SKM-1 treated with dmso at 0.1 percent for 144 hours (cell line): ENCODE measurements around the gene NUDT5.
"Not testable (repeated sequence)": the region's sequence is repeated elsewhere in the genome, so short reads cannot be mapped to it uniquely, and the experiment has no call there.

Experiments used
- DNase-seq: peaks from one replicate; lab custom pipeline; 2025; ENCODE audit not compliant: unreplicated experiment; lab: John Stamatoyannopoulos, UW

NUDT5 gene

DNA sequence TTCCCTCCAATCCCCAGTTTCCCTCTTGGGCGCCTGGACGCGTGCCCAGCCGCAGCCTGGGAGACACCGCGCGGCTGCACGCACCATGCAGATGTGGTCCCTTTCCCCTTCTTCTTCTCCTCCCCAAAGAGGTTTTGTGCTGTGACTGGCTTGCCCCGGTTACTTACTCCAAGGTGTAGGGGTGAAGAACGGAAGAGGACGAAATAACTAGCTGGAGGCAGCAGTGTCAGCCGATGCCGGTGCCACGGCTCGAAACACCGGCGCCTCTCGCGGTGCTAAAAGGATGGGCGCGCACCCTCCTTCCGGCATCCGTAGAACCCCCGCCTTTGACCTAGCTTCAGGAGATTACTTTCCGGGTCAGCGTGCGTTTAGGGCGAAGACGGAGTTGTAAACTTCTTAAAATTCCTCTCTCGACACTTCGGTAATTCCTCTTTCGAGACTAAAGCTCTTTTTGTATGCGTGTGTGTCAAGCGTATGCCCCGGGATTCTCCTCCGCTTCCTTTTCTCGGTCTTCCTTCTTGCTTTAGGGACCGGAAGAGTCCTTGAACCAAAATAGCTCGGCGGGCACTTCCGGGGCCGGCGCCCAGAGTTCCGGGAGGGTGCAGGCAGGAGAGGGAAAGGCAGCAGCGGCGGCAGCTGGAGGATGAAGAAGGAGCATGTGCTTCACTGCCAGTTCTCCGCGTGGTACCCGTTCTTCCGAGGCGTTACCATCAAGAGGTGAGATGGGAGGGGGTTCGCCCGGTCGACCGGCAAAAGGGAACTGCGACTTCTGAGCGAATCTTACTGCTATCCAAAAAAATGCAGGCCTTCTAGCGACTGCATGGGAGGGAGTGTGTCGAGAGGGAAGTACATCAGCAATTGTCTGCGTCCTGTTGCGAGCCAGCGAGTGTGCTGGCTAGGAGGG, at the start of gene NUDT5, which contains the start of gene CDC123:
Gene NUDT5, minus strand, starts transcription at position 289 of the 904 bp plus-strand sequence. CDS start 9,600 bp downstream, outside the sequence.
Gene CDC123, plus strand, starts transcription at position 586 of the 904 bp plus-strand sequence. Its CDS starts 58 bp downstream, at position 644.
- DNase-seq = peak; percentile 71

DNA sequence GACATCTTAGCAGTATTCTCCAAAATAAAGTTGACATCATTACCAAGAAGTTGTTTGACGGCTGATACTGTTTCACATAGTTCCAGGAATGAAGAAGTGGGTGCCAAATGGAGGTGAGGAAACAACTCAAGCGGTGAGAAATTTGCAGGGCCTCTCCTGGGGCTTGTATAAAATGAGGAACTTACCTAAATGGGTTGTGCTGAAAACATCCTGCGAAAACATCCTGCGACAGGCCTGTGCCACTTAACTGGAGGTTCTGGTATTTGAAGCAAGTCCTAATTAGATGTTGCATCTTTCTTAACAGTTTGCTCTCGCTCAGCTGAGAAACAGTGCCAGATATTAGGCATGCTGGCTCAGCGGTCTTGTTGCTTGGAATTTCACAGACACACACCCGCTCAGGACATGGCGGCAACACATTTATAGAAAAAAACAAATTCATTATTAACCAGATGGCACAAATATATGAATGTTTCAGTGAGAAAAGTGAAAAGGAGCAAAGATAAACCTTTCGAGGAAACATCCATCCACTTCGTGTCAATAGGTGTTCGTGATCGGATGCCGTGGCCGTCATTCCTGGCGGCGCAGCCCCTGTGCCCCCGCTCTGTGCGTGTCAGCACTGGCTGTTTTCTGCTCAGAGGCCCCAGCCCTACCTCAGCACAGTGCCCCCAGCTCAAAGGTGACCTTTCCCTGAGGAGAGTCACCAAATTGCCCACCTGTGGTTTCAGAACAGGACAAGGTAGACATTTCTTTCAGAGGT, 48.4 kb upstream of the NUDT5 start:
- DNase-seq = peak; percentile 81

- DNase-seq = no peak
These were observed 46.3 kb upstream of the NUDT5 start for GRCh38 chr10:12241810-12242529.

DNA sequence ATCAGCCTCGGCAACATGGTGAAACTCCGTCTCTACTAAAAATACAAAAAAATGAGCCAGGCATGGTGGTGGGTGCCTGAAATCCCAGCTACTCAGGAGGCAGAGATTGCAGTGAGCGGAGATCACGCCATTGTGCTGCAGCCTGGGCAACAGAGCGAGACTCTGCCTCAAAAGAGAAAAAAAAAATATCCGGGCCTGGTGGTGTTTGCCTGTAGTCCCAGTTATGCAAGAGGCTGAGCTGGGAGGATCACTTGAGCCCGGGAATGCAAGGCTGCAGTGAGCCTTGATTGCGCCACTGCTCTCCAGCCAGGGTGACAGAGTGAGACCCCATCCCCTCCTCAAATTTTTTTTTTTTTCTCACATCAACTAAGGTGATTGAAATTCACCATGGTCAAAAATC, 43.1 kb upstream of the NUDT5 start:
- DNase-seq = no peak

DNA sequence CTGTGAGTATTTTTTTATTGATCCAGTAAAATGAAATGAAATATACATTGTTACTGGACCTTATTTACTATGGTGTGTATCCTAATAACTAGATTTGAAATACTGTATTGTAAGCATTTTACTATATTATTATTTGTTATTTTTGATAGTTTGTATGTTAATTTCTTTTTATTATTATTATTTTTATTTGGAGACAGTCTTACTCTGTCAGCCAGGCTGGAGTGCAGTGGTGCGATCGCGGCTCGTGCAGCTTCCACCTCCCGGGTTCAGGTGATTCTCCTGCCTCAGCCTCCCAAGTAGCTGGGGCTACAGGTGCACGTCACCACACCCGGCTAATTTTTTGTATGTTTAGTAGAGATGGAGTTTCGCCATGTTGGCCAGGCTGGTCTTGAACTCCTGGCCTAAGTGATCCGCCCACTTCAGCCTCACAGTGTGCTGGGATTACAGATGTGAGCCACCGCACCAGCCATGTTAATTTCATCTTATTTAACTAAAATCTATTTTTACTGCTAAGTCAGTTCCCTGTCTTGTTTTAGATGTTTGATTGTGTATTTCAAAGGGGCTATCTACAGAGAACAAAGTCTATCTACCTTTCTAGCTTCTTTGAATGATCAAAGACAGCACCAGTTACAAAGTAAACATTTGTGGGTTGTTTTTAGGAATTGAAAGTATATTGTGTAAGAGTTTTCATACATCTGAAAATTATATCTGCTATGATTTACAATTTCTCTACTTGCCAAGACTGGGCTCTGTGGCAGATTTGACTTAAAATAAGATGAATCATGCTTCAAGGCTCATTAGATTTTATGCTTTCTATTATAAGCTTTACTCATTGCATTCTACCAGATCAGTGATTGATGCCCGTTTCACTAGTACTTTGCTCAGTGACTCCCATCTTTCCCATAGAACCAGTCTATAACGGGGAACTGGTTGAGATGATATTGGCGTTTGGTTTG, 41.9 kb upstream of the NUDT5 start:
- no peak for DNase-seq

GRCh38 chr10:12235796-12236195, 40.1 kb upstream of the NUDT5 start:
- DNase-seq = no peak

DNA sequence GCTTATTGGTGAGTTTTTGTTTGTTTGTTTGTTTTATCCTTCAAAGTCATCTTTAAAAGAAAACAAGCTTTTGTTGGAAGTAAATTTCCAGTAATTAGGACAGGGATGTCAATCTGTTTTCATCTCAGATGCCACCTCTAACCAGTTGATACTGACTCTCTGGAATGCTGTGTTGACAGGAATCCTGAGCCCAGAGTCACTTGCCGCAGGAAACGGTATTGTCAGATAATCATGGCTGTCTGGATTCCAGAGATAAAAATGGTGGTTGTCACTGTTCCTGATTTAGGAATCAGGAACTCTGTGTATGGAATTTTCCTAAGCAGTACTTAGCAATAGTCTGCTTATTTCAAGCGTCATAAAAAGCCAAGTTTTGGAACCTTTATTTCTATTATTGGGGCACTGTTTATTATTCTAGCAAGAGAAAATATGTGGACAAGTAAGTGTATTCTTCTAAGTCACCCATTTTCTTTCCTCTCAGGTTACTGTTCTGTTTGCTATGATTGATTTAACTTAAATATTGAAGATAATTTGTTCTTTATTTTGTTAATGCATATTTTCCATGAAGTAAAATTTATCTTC, 39.5 kb upstream of the NUDT5 start:
- DNase-seq = no peak

DNA sequence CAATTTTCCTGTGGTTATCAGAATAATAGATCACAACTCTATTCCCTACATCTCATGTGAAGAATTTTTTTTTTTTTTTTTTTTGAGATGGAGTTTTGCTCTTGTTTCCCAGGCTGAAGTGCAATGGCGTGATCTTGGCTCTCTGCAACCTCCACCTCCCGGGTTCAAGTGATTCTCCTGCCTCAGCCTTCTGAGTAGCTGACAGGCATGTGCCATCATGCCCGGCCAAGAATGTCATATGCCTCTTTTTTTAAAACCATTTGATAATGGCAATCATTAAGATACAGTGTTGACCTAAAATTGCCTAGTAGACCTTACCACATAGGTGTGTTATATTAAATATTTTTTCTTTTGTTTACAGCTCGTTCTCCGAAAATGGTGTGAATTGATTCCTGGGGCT, 39.0 kb upstream of the NUDT5 start:
- DNase-seq = not testable (repeated sequence)

GRCh38 chr10:12228851-12229250, 33.2 kb upstream of the NUDT5 start:
- DNase-seq = no peak

GRCh38 chr10:12226438-12226837, 30.7 kb upstream of the NUDT5 start:
- DNase-seq = not testable (repeated sequence)

- no peak for DNase-seq
These were observed 29.8 kb upstream of the NUDT5 start for GRCh38 chr10:12225444-12225843.

DNA sequence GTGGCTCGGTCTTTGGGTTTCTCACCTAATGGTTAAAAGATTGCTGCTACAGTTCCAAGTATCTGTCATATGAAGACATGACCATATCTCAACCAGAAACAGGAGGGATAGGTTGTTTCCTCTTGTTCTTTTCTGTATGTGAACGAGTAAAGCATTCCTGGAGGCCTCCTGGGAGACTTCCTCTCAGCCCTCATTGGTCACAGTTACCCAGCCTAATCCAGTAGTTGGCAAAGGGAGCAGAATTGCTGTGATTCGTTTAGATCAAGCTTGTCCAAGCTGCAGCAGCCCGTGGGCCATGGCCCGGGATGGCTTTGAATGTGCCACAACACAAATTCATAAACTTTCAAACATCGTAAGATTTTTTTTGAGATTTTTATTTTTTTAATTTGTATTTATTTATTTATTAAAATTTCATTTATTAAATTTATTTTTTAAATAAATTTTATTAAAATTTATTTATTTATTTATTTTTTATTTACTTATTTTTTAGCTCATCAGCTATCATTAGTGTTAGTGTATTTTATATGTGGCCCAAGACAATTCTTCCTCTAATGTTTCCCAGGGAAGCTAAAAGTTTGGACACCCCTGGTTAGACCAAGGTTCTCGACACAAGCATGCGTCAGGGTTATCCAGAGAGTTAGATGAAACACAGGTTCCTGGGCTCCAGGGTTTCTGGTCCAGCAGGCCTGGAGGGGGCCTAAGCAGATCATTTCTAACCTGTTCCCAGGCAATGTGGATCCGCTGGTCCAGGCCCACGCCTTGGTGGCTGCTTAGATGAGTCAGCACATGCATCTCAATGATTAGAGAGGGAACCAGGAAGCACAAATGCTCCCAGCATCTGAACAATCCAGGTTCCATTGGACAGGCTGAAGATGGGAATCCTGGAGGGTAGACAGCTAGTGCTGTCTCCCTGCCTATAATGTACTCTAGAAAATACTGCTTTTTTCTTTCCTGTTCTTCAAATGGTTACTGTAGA, 25.9 kb upstream of the NUDT5 start:
- no peak for DNase-seq

DNA sequence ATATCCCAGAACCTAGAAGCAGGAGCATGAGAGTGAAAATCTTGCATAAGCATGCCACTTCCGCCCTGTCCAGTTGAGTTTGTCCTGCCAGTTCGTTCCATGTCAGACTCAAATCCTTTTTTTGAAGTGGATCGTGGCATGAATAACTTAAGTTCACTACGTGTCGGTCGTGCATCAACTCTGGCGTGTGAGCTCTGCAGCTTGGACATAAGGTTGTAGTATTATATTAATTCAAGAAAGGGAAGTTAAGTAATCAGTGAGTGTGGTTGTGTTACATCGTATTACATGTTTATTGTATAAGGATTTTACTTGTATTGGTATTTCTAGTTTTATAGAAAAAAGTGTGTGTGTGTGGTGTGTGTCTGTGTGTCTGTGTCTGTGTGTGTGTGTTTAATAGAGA, 23.3 kb upstream of the NUDT5 start:
- no peak for DNase-seq

GRCh38 chr10:12214763-12215218, 19.1 kb upstream of the NUDT5 start:
- DNase-seq = no peak

DNA sequence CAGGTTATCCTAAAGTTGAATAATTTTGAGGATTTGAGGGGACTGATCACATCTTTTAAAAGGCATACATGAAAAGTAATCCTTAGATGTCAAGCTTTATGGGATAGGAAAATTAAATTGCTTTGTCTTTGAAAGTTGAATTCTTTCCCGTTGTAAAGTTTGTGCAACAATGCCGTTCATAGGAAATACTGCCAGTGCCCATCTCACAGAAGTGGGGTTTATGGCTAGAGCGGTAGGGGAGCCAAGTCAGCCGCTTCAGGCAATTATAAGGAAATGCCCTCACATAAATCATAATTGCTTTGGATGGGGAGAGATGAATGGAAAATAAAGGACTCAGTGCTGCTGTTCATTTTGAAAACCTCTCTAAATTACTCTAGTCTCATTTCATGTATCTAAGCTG, 18.4 kb upstream of the NUDT5 start:
- no peak for DNase-seq

- no peak for DNase-seq
These were observed 17.9 kb upstream of the NUDT5 start for GRCh38 chr10:12213621-12214020.

GRCh38 chr10:12212454-12212853, 16.8 kb upstream of the NUDT5 start:
- no peak for DNase-seq

DNA sequence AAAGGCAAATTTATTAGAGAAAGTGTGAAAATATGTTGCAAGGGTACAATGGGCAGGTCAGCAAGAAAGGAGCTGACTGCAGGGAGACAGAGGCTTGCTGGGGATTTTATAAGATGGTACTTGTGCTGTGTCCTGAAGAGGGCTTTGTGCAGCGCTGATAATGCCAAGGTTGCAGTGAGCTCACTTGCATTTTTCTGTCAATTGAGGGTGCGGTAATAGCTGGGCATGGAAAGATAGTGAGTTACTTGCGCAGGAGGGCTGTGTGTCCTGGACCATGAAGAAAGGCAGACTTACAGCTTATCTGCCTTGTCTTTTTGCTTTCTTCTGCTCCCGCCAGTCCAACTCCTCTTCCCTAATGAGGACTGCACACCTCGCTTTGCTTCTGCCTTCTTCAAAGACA, 12.8 kb upstream of the NUDT5 start:
- DNase-seq = no peak

DNA sequence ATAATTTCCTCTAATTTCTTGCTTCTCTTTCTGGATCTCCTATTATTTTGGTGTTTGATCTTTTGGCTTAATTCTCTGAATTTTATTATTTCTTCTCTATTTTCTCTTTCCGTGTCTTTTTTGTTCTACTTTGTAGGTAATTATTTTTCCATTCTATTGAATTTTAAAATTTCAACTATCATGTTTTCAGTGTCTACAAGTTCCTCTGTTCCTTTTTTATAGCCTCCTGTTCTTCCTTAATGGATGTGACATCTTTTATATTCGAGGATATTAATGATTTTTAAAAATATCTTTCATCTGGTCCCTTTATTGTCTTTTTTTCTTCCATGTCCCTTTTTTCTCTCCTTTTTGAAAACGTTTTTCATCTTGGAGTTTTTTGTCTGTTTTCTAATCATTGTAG, 11.4 kb upstream of the NUDT5 start:
- DNase-seq = no peak
